ENCODE measurements around the gene SNX27.
A peak's percentile ranks its signal among the peaks of the same experiment; 100 is the strongest.
"Not testable (repeated sequence)": the region's sequence is repeated elsewhere in the genome, so short reads cannot be mapped to it uniquely, and the experiment has no call there.

The SNX27 gene

GRCh38 chr1:151723726-151724370 is 112.0 kb downstream of the SNX27 start:
- DNase-seq (ENCODE audit: low read depth), result peak; percentile 64
- no peak for TF ChIP-seq CTCF (IDR thresholded peaks at IDR 0.05; ENCODE audit: insufficient read depth, low read depth, low read length, missing control alignments)

GRCh38 chr1:151728151-151729054 is 116.6 kb downstream of the SNX27 start:
- H3K4me3 ChIP-seq (ENCODE audit: low read length), result no peak overlapping the region
- peak; percentile 9 for DNase-seq (ENCODE audit: low read depth)
- no peak for TF ChIP-seq CTCF (IDR thresholded peaks at IDR 0.05; ENCODE audit: insufficient read depth, low read depth, low read length, missing control alignments)

More at GRCh38 chr1:151723726-151724370, 112.0 kb downstream of the SNX27 start:
- H3K4me3 ChIP-seq (ENCODE audit: low read length), result no peak overlapping the region

GRCh38 chr1:151729157-151729965 is 117.5 kb downstream of the SNX27 start:
- DNase-seq (ENCODE audit: low read depth), result no peak
- H3K4me3 ChIP-seq (ENCODE audit: low read length), result no peak overlapping the region
- no peak for TF ChIP-seq CTCF (IDR thresholded peaks at IDR 0.05; ENCODE audit: insufficient read depth, low read depth, low read length, missing control alignments)

GRCh38 chr1:151729966-151730291 is 118.1 kb downstream of the SNX27 start:
- no peak overlapping the region for H3K4me3 ChIP-seq (ENCODE audit: low read length)
- TF ChIP-seq CTCF (IDR thresholded peaks at IDR 0.05; ENCODE audit: insufficient read depth, low read depth, low read length, missing control alignments), result no peak
- DNase-seq (ENCODE audit: low read depth), result no peak

GRCh38 chr1:151733126-151733525 is 121.3 kb downstream of the SNX27 start:
- DNase-seq (ENCODE audit: low read depth), result no peak
- no peak for TF ChIP-seq CTCF (IDR thresholded peaks at IDR 0.05; ENCODE audit: insufficient read depth, low read depth, low read length, missing control alignments)

GRCh38 chr1:151733995-151734394 is 122.1 kb downstream of the SNX27 start:
- not testable (repeated sequence) for DNase-seq (ENCODE audit: low read depth); H3K4me3 ChIP-seq (ENCODE audit: low read length)

More at GRCh38 chr1:151733126-151733525, 121.3 kb downstream of the SNX27 start:
- H3K4me3 ChIP-seq (ENCODE audit: low read length), result no peak overlapping the region

GRCh38 chr1:151737026-151737425 is 125.2 kb downstream of the SNX27 start:
- TF ChIP-seq CTCF (IDR thresholded peaks at IDR 0.05; ENCODE audit: insufficient read depth, low read depth, low read length, missing control alignments), result no peak
- no peak for DNase-seq (ENCODE audit: low read depth)
- H3K4me3 ChIP-seq (ENCODE audit: low read length), result no peak overlapping the region

All from epithelial cell of esophagus (primary cell).